Liver (tissue), 9 donors: ENCODE measurements around the gene THAP11. TPM values are rescaled to one million over a fixed set of nuclear protein-coding genes. Genes with fewer than 3 reads are reported as not detected.

Experiments used
- DNase-seq: peaks from one replicate; pipeline ENCODE4 v3.0.0-alpha.2; 2017; ENCODE audit warnings: low spot score
- H3K27ac ChIP-seq, 2 donors: one replicate each; pipeline ENCODE4 v1.7.0; 2013; ENCODE audit warnings: inconsistent platforms in 2 of 2, low read length in 2 of 2, control low read depth in 1 of 2, low read depth in 1 of 2, mild to moderate bottlenecking in 1 of 2
- H3K27me3 ChIP-seq, 4 donors: one replicate each; pipeline versions ENCODE4 v1.6.1 to v1.7.0; 2013; ENCODE audit warnings: low read length in 3 of 4, inconsistent platforms in 1 of 4, mild to moderate bottlenecking in 1 of 4, moderate library complexity in 1 of 4; ENCODE audit not compliant: control insufficient read depth in 4 of 4, insufficient read depth in 4 of 4
- H3K36me3 ChIP-seq, 4 donors: one replicate each; pipeline versions ENCODE4 v1.6.1 to v1.7.0; 2013; ENCODE audit warnings: low read length in 3 of 4, mild to moderate bottlenecking in 3 of 4, low read depth in 1 of 4, moderate library complexity in 1 of 4; ENCODE audit not compliant: control insufficient read depth in 4 of 4, insufficient read depth in 3 of 4
- H3K4me1 ChIP-seq, 4 donors: one replicate each; pipeline versions ENCODE4 v1.6.1 to v1.7.0; 2013; ENCODE audit warnings: low read length in 3 of 4, mild to moderate bottlenecking in 3 of 4, moderate library complexity in 1 of 4; ENCODE audit not compliant: control insufficient read depth in 4 of 4, insufficient read depth in 4 of 4
- H3K4me3 ChIP-seq, 3 donors: one replicate each; pipeline versions ENCODE4 v1.6.1 to v1.7.0; 2013; ENCODE audit warnings: low read length in 3 of 3, control low read depth in 1 of 3, low read depth in 1 of 3, mild to moderate bottlenecking in 1 of 3
- H3K9ac ChIP-seq, 2 donors: one replicate each; pipeline ENCODE4 v1.7.0; 2013; ENCODE audit warnings: low read length in 2 of 2, mild to moderate bottlenecking in 2 of 2, moderate library complexity in 2 of 2, control low read depth in 1 of 2, low read depth in 1 of 2
- H3K9me3 ChIP-seq, 4 donors: one replicate each; pipeline versions ENCODE4 v1.6.1 to v1.7.0; 2013; ENCODE audit warnings: low read length in 3 of 4; ENCODE audit not compliant: control insufficient read depth in 4 of 4
- EGR1 ChIP-seq, 2 donors: IDR thresholded peaks; 2 replicates each; pipeline ENCODE4 v1.6.1; 2016 to 2018; ENCODE audit warnings: antibody characterized with exemption in 2 of 2, low read depth in 2 of 2
- FOXA1 ChIP-seq: IDR thresholded peaks from 2 replicates; pipeline ENCODE4 v1.6.1; 2016; ENCODE audit warnings: antibody characterized with exemption
- FOXA2 ChIP-seq: IDR thresholded peaks from 2 replicates; pipeline ENCODE4 v1.6.1; 2016; ENCODE audit warnings: antibody characterized with exemption
- GABPA ChIP-seq, 2 donors: IDR thresholded peaks in 1 of 2; conservative IDR thresholded peaks in 1 of 2; 2 replicates each; pipeline ENCODE4 v1.6.1; 2016; ENCODE audit warnings: antibody characterized with exemption in 2 of 2, mild to moderate bottlenecking in 1 of 2, moderate library complexity in 1 of 2
- HNF4A ChIP-seq, 2 donors: conservative IDR thresholded peaks; 2 replicates each; pipeline ENCODE4 v1.6.1; 2016; ENCODE audit warnings: antibody characterized with exemption in 2 of 2, mild to moderate bottlenecking in 2 of 2
- HNF4G ChIP-seq: IDR thresholded peaks from 2 replicates; pipeline ENCODE4 v1.6.1; 2016; ENCODE audit warnings: antibody characterized with exemption
- JUND ChIP-seq, 2 donors: IDR thresholded peaks; 2 replicates each; pipeline ENCODE4 v1.6.1; 2016; ENCODE audit warnings: antibody characterized with exemption in 2 of 2
- NR2F2 ChIP-seq: IDR thresholded peaks from 2 replicates; pipeline ENCODE4 v1.6.1; 2016; ENCODE audit warnings: antibody characterized with exemption
- RAD21 ChIP-seq, 2 donors: IDR thresholded peaks; 2 replicates each; pipeline ENCODE4 v1.6.1; 2016; ENCODE audit warnings: antibody characterized with exemption in 2 of 2, mild to moderate bottlenecking in 2 of 2
- REST ChIP-seq: IDR thresholded peaks from 2 replicates; pipeline ENCODE4 v1.6.1; 2016; ENCODE audit warnings: antibody characterized with exemption, mild to moderate bottlenecking
- RXRA ChIP-seq, 2 donors: IDR thresholded peaks; 2 replicates each; pipeline ENCODE4 v1.6.1; 2017 to 2018; ENCODE audit warnings: antibody characterized with exemption in 2 of 2, mild to moderate bottlenecking in 1 of 2
- SP1 ChIP-seq: IDR thresholded peaks from 2 replicates; pipeline ENCODE4 v1.6.1; 2018; ENCODE audit warnings: antibody characterized with exemption, mild to moderate bottlenecking
- TAF1 ChIP-seq: conservative IDR thresholded peaks from 2 replicates; pipeline ENCODE4 v1.6.1; 2016; ENCODE audit warnings: antibody characterized with exemption, mild to moderate bottlenecking
- YY1 ChIP-seq: IDR thresholded peaks from 2 replicates; pipeline ENCODE4 v1.6.1; 2016; ENCODE audit warnings: antibody characterized with exemption, mild to moderate bottlenecking
- ZBTB33 ChIP-seq: IDR thresholded peaks from 2 replicates; pipeline ENCODE4 v1.6.1; 2016; ENCODE audit warnings: antibody characterized with exemption
- WGBS: extraction: QIAGEN DNeasy Blood & Tissue Kit; methylation state at CpG from one replicate; pipeline ENCODE4 v1.1.7; 2013; 5-methylcytosine and 5-hydroxymethylcytosine counted together
- polyA plus RNA-seq, 2 donors: library from polyadenylated mRNA; stranded (reverse) in 1 of 2; unstranded in 1 of 2; fragments of 200-250 nt in 1 of 2; fragments of >200 nt in 1 of 2; fragmentation: Nextera tagmentation in 1 of 2; extraction: Ambion mirVana in 1 of 2; gene quantifications; one replicate each; pipeline versions ENCODE4 v1.2.1 to v1.2.3, GENCODE V29; 2013 to 2015
- total RNA-seq, 2 donors: library from RNA; depleted of rRNA; stranded (reverse); fragments of >200 nt; gene quantifications; one replicate each; pipeline ENCODE4 v1.2.3, GENCODE V29; 2014
- TF ChIP-seq, protein P1 (sequence below): fragments of 150-350 bp; IDR thresholded peaks from 2 replicates; pipeline ENCODE4 v1.5.1; 2017; ENCODE audit warnings: improper control_type of control experiment, low read depth, low read length; ENCODE audit not compliant: missing input control
- TF ChIP-seq, protein P2 (sequence below): IDR thresholded peaks from 2 replicates; pipeline ENCODE4 v1.6.1; 2016; ENCODE audit warnings: antibody characterized with exemption
- donor health status: healthy.
- donor health status: healthy.
- donor health status: healthy.
- donor health status: healthy.
- donor health status: healthy.

THAP11 gene
- total and polyA plus RNA-seq, 4 donors, result 6.7 to 19.7 (median 11.8) TPM

DNA sequence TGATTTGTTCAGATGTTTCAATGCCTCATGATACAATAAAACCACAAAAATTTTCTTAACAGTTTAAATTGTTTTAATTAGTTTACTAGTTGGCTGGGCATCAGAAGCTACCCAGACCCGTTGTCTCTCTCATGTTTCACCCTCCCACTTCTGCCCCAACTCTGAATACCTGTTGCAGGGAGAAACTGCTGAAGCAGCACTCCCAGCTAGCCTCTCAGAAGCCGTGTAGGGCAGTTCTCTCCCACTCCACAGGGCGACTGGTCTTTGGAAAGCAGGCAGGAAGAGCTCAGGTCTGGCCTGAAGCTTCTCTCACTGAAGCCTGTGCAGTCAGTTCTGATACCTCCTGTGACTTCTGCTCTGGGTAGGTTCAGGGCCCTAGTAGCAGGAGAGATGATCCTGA lies 29.1 kb downstream of the THAP11 start:
- peaks cover 0 to 19% (median 8%) of the 10 kb centered on the region in 4 donors for H3K36me3 ChIP-seq
- H3K9ac ChIP-seq, result no peak overlapping the region
- H3K4me3 ChIP-seq, result no peak overlapping the region
- no peak for DNase-seq
- H3K27me3 ChIP-seq, result no peaks in the 10 kb centered on the region
- H3K4me1 ChIP-seq, result peaks cover 2 to 36% (median 28%) of the 10 kb centered on the region in 4 donors
- TF ChIP-seq JUND (IDR thresholded peaks at IDR 0.05) (no peak), TAF1 (no peak), NR2F2 (no peak), RXRA (IDR thresholded peaks at IDR 0.05) (no peak)
- TF ChIP-seq, protein P1, sequence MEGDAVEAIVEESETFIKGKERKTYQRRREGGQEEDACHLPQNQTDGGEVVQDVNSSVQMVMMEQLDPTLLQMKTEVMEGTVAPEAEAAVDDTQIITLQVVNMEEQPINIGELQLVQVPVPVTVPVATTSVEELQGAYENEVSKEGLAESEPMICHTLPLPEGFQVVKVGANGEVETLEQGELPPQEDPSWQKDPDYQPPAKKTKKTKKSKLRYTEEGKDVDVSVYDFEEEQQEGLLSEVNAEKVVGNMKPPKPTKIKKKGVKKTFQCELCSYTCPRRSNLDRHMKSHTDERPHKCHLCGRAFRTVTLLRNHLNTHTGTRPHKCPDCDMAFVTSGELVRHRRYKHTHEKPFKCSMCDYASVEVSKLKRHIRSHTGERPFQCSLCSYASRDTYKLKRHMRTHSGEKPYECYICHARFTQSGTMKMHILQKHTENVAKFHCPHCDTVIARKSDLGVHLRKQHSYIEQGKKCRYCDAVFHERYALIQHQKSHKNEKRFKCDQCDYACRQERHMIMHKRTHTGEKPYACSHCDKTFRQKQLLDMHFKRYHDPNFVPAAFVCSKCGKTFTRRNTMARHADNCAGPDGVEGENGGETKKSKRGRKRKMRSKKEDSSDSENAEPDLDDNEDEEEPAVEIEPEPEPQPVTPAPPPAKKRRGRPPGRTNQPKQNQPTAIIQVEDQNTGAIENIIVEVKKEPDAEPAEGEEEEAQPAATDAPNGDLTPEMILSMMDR, result no peak
- peak overlapping the region in 1 of 2 donors; percentile 7 for H3K27ac ChIP-seq
- 84% methylated on average over 3 of the region's 3 CpGs for WGBS
- H3K9me3 ChIP-seq, result no peaks in the 10 kb centered on the region

GRCh38 chr16:67872131-67872630 lies 30.1 kb downstream of the THAP11 start:
- WGBS, result 71% methylated on average over 2 of the region's 2 CpGs
- TF ChIP-seq GABPA (IDR thresholded peaks at IDR 0.05 in 1 of 2, conservative IDR thresholded peaks at IDR 0.05 in 1 of 2), result no peak
- TF ChIP-seq REST, result no peak
- TF ChIP-seq, protein P1, result no peak
- no peak for TF ChIP-seq HNF4G
- TF ChIP-seq, protein P2, sequence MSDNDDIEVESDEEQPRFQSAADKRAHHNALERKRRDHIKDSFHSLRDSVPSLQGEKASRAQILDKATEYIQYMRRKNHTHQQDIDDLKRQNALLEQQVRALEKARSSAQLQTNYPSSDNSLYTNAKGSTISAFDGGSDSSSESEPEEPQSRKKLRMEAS, result no peak
- TF ChIP-seq RAD21 (IDR thresholded peaks at IDR 0.05), result no peak
- TF ChIP-seq ZBTB33, result no peak
- no peak for TF ChIP-seq YY1
- no peak for TF ChIP-seq JUND (IDR thresholded peaks at IDR 0.05)
- TF ChIP-seq HNF4A (conservative IDR thresholded peaks at IDR 0.05), result no peak
- TF ChIP-seq TAF1, result no peak
- no peak for TF ChIP-seq RXRA (IDR thresholded peaks at IDR 0.05)
- no peak for TF ChIP-seq NR2F2
- TF ChIP-seq FOXA2, result no peak
- no peak for TF ChIP-seq FOXA1
- TF ChIP-seq SP1, result no peak
- no peak for TF ChIP-seq EGR1 (IDR thresholded peaks at IDR 0.05; ENCODE audit: low read depth in 2 of 2)
- H3K36me3 ChIP-seq, result peaks cover 1 to 23% (median 13%) of the 10 kb centered on the region in 4 donors

More at GRCh38 chr16:67872131-67872630, 30.1 kb downstream of the THAP11 start:
- H3K27ac ChIP-seq, result peak overlapping the region; percentile 63 to 66
- no peaks in the 10 kb centered on the region for H3K27me3 ChIP-seq
- no peak for DNase-seq
- no peaks in the 10 kb centered on the region for H3K9me3 ChIP-seq
- no peak overlapping the region for H3K4me3 ChIP-seq
- peaks cover 2 to 39% (median 30%) of the 10 kb centered on the region in 4 donors for H3K4me1 ChIP-seq
- H3K9ac ChIP-seq, result peak overlapping the region; percentile 12 to 45
